Esophagus (tissue), 2 donors: ENCODE results near the gene KCNK1. TPM values are rescaled to one million over a fixed set of nuclear protein-coding genes. Genes with fewer than 3 reads are reported as not detected.
A peak's percentile ranks its signal among the peaks of the same experiment; 100 is the strongest.

ENCODE experiments used
- H3K27ac ChIP-seq, 2 donors: one replicate each; pipeline ENCODE4 v1.5.1; 2013; ENCODE audit warnings: low read depth in 2 of 2, mild to moderate bottlenecking in 2 of 2, inconsistent platforms in 1 of 2, low read length in 1 of 2, moderate library complexity in 1 of 2
- H3K27me3 ChIP-seq, 2 donors: one replicate each; pipeline ENCODE4 v1.6.1; 2013; ENCODE audit warnings: low read length in 2 of 2, control low read depth in 1 of 2, mild to moderate bottlenecking in 1 of 2; ENCODE audit not compliant: insufficient read depth in 2 of 2, control insufficient read depth in 1 of 2
- H3K36me3 ChIP-seq, 2 donors: one replicate each; pipeline ENCODE4 v1.6.1; 2013; ENCODE audit warnings: low read length in 1 of 2; ENCODE audit not compliant: control insufficient read depth in 2 of 2, insufficient read depth in 2 of 2
- H3K4me1 ChIP-seq, 2 donors: one replicate each; pipeline ENCODE4 v1.6.1; 2013; ENCODE audit warnings: low read length in 1 of 2; ENCODE audit not compliant: control insufficient read depth in 2 of 2, insufficient read depth in 2 of 2
- H3K4me3 ChIP-seq, 2 donors: one replicate each; pipeline ENCODE4 v1.5.1; 2013; ENCODE audit warnings: low read length in 2 of 2, mild to moderate bottlenecking in 2 of 2, low read depth in 1 of 2, moderate library complexity in 1 of 2
- H3K9me3 ChIP-seq, 2 donors: one replicate each; pipeline ENCODE4 v1.6.1; 2013; ENCODE audit warnings: mild to moderate bottlenecking in 2 of 2, low read depth in 1 of 2, low read length in 1 of 2, moderate library complexity in 1 of 2; ENCODE audit not compliant: control insufficient read depth in 2 of 2, insufficient read depth in 1 of 2
- WGBS, 2 donors: extraction: QIAGEN DNeasy Blood & Tissue Kit; methylation state at CpG; one replicate each; pipeline ENCODE4 v1.1.7; 2013; 5-methylcytosine and 5-hydroxymethylcytosine counted together
- polyA plus RNA-seq, 2 donors: library from polyadenylated mRNA; stranded (reverse); fragments of 200-250 nt; gene quantifications; one replicate each; pipeline ENCODE4 v1.2.3, GENCODE V29; 2013
- donor health status: healthy with polysubstance abuse.
- donor health status: Bipolar disorder and iron deficiency.

KCNK1 gene
- 10 to 100 TPM; 23.2 to 26.3 TPM for polyA plus RNA-seq

GRCh38 chr1:233613252-233614172 lies at the start of gene KCNK1:
Gene KCNK1 (plus strand): TSS chr1:233614106. CDS start chr1:233614172, 66 bp downstream.
- Histone ChIP-seq H3K9me3 (no peaks in the 10 kb centered on the region), H3K4me1 (no peaks in the 10 kb centered on the region), H3K36me3 (peaks cover 0 to 2% of the 10 kb centered on the region in 2 donors), H3K27me3 (no peaks in the 10 kb centered on the region), H3K27ac (peak within 1 kb of the TSS; percentile 74 to 87), H3K4me3 (peak within 1 kb of the TSS; percentile 66 to 92)
- 3% methylated on average over 39 to 70 of the region's 70 CpGs for WGBS, 2 donors

GRCh38 chr1:233565313-233565712 lies 48.6 kb upstream of the KCNK1 start:
- Histone ChIP-seq H3K27ac (no peak overlapping the region), H3K36me3 (no peaks in the 10 kb centered on the region), H3K4me1 (no peaks in the 10 kb centered on the region), H3K27me3 (no peaks in the 10 kb centered on the region), H3K4me3 (no peak overlapping the region), H3K9me3 (peaks cover 0 to 5% of the 10 kb centered on the region in 2 donors)
- 92 to 93% methylated on average over 2 of the region's 2 CpGs for WGBS, 2 donors

GRCh38 chr1:233566886-233567285 lies 47.0 kb upstream of the KCNK1 start:
- Histone ChIP-seq H3K27me3 (no peaks in the 10 kb centered on the region), H3K9me3 (no peaks in the 10 kb centered on the region), H3K4me3 (no peak overlapping the region), H3K4me1 (no peaks in the 10 kb centered on the region), H3K27ac (no peak overlapping the region), H3K36me3 (no peaks in the 10 kb centered on the region)
- WGBS, 2 donors, result 59 to 63% methylated on average over 2 of the region's 2 CpGs

GRCh38 chr1:233569636-233570035 lies 44.3 kb upstream of the KCNK1 start:
- no peaks in the 10 kb centered on the region for H3K36me3 ChIP-seq
- H3K4me3 ChIP-seq, result no peak overlapping the region
- no peaks in the 10 kb centered on the region for H3K9me3 ChIP-seq
- H3K27ac ChIP-seq, result no peak overlapping the region
- H3K4me1 ChIP-seq, result no peaks in the 10 kb centered on the region
- no peaks in the 10 kb centered on the region for H3K27me3 ChIP-seq

GRCh38 chr1:233570216-233570615 lies 43.7 kb upstream of the KCNK1 start:
- H3K36me3 ChIP-seq, result no peaks in the 10 kb centered on the region
- H3K9me3 ChIP-seq, result no peaks in the 10 kb centered on the region
- WGBS, 2 donors, result 51 to 57% methylated on average over 3 of the region's 3 CpGs
- H3K27ac ChIP-seq, result no peak overlapping the region
- no peak overlapping the region for H3K4me3 ChIP-seq
- no peaks in the 10 kb centered on the region for H3K27me3 ChIP-seq
- H3K4me1 ChIP-seq, result no peaks in the 10 kb centered on the region

- WGBS, 2 donors, result 79 to 88% methylated on average over 4 of the region's 4 CpGs
- no peak overlapping the region for H3K4me3 ChIP-seq
- no peaks in the 10 kb centered on the region for H3K9me3 ChIP-seq
- no peaks in the 10 kb centered on the region for H3K27me3 ChIP-seq
- H3K36me3 ChIP-seq, result no peaks in the 10 kb centered on the region
- no peaks in the 10 kb centered on the region for H3K4me1 ChIP-seq
- H3K27ac ChIP-seq, result no peak overlapping the region
These were observed 43.2 kb upstream of the KCNK1 start for GRCh38 chr1:233570706-233571105.

- 92 to 93% methylated on average over 2 to 4 of the region's 4 CpGs for WGBS, 2 donors
- H3K9me3 ChIP-seq, result no peaks in the 10 kb centered on the region
- H3K27ac ChIP-seq, result no peak overlapping the region
- H3K4me3 ChIP-seq, result no peak overlapping the region
- no peaks in the 10 kb centered on the region for H3K27me3 ChIP-seq
- no peaks in the 10 kb centered on the region for H3K4me1 ChIP-seq
- no peaks in the 10 kb centered on the region for H3K36me3 ChIP-seq
These were observed 41.0 kb upstream of the KCNK1 start for GRCh38 chr1:233572896-233573295.

GRCh38 chr1:233575450-233575849 lies 38.5 kb upstream of the KCNK1 start:
- H3K4me1 ChIP-seq, result no peaks in the 10 kb centered on the region
- H3K36me3 ChIP-seq, result no peaks in the 10 kb centered on the region
- WGBS, 2 donors, result 72 to 73% methylated on average over 5 of the region's 5 CpGs
- no peak overlapping the region for H3K4me3 ChIP-seq
- H3K27ac ChIP-seq, result no peak overlapping the region
- H3K27me3 ChIP-seq, result no peaks in the 10 kb centered on the region
- no peaks in the 10 kb centered on the region for H3K9me3 ChIP-seq

- Histone ChIP-seq H3K27ac (no peak overlapping the region), H3K4me1 (no peaks in the 10 kb centered on the region), H3K4me3 (no peak overlapping the region), H3K9me3 (no peaks in the 10 kb centered on the region), H3K36me3 (no peaks in the 10 kb centered on the region), H3K27me3 (no peaks in the 10 kb centered on the region)
- 79 to 81% methylated on average over 3 of the region's 3 CpGs for WGBS, 2 donors
These were observed 31.5 kb upstream of the KCNK1 start for GRCh38 chr1:233582439-233582838.

GRCh38 chr1:233584376-233584775 lies 29.5 kb upstream of the KCNK1 start:
- Histone ChIP-seq H3K27ac (no peak overlapping the region), H3K36me3 (no peaks in the 10 kb centered on the region), H3K4me1 (no peaks in the 10 kb centered on the region), H3K27me3 (no peaks in the 10 kb centered on the region), H3K9me3 (no peaks in the 10 kb centered on the region), H3K4me3 (no peak overlapping the region)
- WGBS, 2 donors, result 86 to 96% methylated on average over 4 of the region's 4 CpGs
